OCI-LY1 (cell line): ENCODE results near the gene DYNLRB1.

ENCODE experiments used
- H2AFZ ChIP-seq: fragments of 200-600 bp; sonication (generic), shearing (Covaris generic); 2 replicates; pipeline ENCODE4 v1.6.0; 2014; ENCODE audit warnings: antibody characterized with exemption, mild to moderate bottlenecking, low read length
- H3F3A ChIP-seq: fragments of 200-600 bp; sonication (generic), shearing (Covaris generic); 2 replicates; pipeline ENCODE4 v1.6.0; 2014; ENCODE audit warnings: mild to moderate bottlenecking, antibody characterized with exemption, low read length, moderate library complexity; ENCODE audit not compliant: insufficient read depth
- H3K27ac ChIP-seq: fragments of 200-600 bp; sonication (generic); 2 replicates; pipeline ENCODE4 v1.5.1; 2014; ENCODE audit warnings: low read length, mixed run types, mild to moderate bottlenecking, low read depth; ENCODE audit not compliant: poor library complexity, severe bottlenecking
- H3K27me3 ChIP-seq: fragments of 200-600 bp; sonication (generic); 2 replicates; pipeline ENCODE4 v1.6.0; 2014; ENCODE audit warnings: antibody characterized with exemption, mild to moderate bottlenecking, low read length, moderate library complexity; ENCODE audit not compliant: insufficient read depth
- H3K36me3 ChIP-seq: fragments of 200-600 bp; sonication (generic); 2 replicates; pipeline ENCODE4 v1.6.1; 2014; ENCODE audit warnings: mild to moderate bottlenecking, antibody characterized with exemption, low read length, moderate library complexity, mixed read lengths; ENCODE audit not compliant: insufficient read depth
- H3K4me1 ChIP-seq: fragments of 200-600 bp; sonication (generic); 2 replicates; pipeline ENCODE4 v1.5.1; 2014; ENCODE audit warnings: mild to moderate bottlenecking, low read length, moderate library complexity; ENCODE audit not compliant: insufficient read depth, severe bottlenecking
- H3K4me2 ChIP-seq: fragments of 200-600 bp; sonication (generic), shearing (Covaris generic); 2 replicates; pipeline ENCODE4 v1.6.1; 2014; ENCODE audit warnings: low read length
- H3K4me3 ChIP-seq: fragments of 200-600 bp; sonication (generic); 2 replicates; pipeline ENCODE4 v1.5.1; 2014; ENCODE audit warnings: low read length, low read depth, mild to moderate bottlenecking, mixed read lengths; ENCODE audit not compliant: poor library complexity, severe bottlenecking
- H3K79me2 ChIP-seq: fragments of 200-600 bp; shearing (Covaris generic); 2 replicates; pipeline ENCODE4 v1.6.1; 2016; ENCODE audit warnings: mixed run types, low read length, mixed read lengths; ENCODE audit not compliant: insufficient read depth
- H3K9ac ChIP-seq: fragments of 200-600 bp; sonication (generic), shearing (Covaris generic); 2 replicates; pipeline ENCODE4 v1.6.1; 2014; ENCODE audit warnings: mild to moderate bottlenecking, low read length, mixed read lengths
- H3K9me2 ChIP-seq: fragments of 200-600 bp; sonication (generic), shearing (Covaris generic); 2 replicates; pipeline ENCODE4 v1.6.1; 2014; ENCODE audit warnings: low read depth, mild to moderate bottlenecking, low read length, mixed read lengths
- H3K9me3 ChIP-seq: fragments of 200-600 bp; shearing (Covaris generic); 2 replicates; pipeline ENCODE4 v1.6.1; 2014; ENCODE audit warnings: low read length, mixed read lengths
- H4K20me1 ChIP-seq: fragments of 200-600 bp; sonication (generic), shearing (Covaris generic); 2 replicates; pipeline ENCODE4 v1.6.0; 2016; ENCODE audit warnings: mild to moderate bottlenecking, low read length; ENCODE audit not compliant: insufficient read depth
- CTCF ChIP-seq: fragments of 200-600 bp; sonication (generic), shearing (Covaris generic); IDR thresholded peaks from 2 replicates; pipeline ENCODE4 v1.5.1; 2017; ENCODE audit warnings: mild to moderate bottlenecking, antibody characterized with exemption, low read length, moderate library complexity, mixed read lengths
- EZH2 ChIP-seq: fragments of 200-600 bp; sonication (generic), shearing (Covaris generic); IDR thresholded peaks from 2 replicates; pipeline ENCODE4 v1.8.0; 2017; ENCODE audit warnings: borderline replicate concordance, mixed run types, mild to moderate bottlenecking, antibody characterized with exemption, low read length, moderate library complexity, mixed read lengths

DYNLRB1 gene

DNA sequence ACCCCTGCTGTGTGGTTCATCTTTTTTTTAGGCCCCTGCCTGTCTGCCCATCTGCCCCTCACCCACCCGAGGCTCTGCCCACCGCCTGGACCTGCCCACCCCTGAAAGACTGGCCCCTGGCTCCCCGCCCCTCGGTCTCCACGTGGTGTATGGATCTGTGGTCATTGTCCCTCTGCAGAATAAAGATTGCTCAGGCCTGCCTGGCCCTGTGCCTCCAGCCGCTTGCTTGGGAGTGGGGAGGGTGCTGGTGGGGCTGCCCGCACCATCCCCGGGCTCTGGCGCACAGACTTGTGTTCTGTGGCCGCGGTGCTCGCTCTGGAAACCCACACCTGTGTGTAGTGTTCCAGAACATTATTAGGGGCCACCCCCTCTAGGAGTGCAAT lies 43.9 kb downstream of the DYNLRB1 start:
- TF ChIP-seq CTCF (no peak), EZH2 (no peak)
- H3K9me3 ChIP-seq, result no peaks in the 10 kb centered on the region
- no peaks in the 10 kb centered on the region for H4K20me1 ChIP-seq
- no peaks in the 10 kb centered on the region for H3K27me3 ChIP-seq
- H3K9me2 ChIP-seq, result no peaks in the 10 kb centered on the region
- H3K36me3 ChIP-seq, result no peaks in the 10 kb centered on the region
- no peak overlapping the region for H3K27ac ChIP-seq
- H3K4me3 ChIP-seq, result no peak overlapping the region
- no peak overlapping the region for H3K4me2 ChIP-seq
- no peak overlapping the region for H2AFZ ChIP-seq
- no peak overlapping the region for H3K9ac ChIP-seq
- no peaks in the 10 kb centered on the region for H3F3A ChIP-seq
- no peaks in the 10 kb centered on the region for H3K79me2 ChIP-seq
- H3K4me1 ChIP-seq, result peaks cover 5% of the 10 kb centered on the region

- no peaks in the 10 kb centered on the region for H3K27me3 ChIP-seq
Observed at GRCh38 chr20:34560614-34561013, 44.4 kb downstream of the DYNLRB1 start.

DNA sequence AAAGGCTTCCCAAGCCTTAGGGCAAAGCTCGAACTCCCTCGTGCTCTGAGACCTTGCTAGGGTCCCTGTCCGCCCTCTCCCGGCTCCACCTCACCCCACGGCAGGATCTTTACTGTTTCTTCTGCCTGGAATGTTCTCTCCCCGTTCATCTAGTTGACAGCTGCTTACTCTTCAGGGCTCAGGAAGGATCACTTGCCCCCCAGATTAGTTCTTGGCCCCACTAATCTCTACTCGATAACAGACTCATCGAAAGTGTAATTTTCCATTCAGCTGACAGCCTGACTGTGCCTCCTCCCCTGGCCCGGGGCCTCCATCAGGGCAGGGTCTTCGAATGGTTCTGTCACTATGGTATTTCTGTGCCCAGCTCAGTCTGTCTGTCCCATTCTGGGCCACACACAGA lies 45.4 kb downstream of the DYNLRB1 start:
- Histone ChIP-seq H3K4me1 (peaks cover 5% of the 10 kb centered on the region), H3K27ac (no peak overlapping the region), H3K9me3 (no peaks in the 10 kb centered on the region), H3K4me3 (no peak overlapping the region), H3F3A (no peaks in the 10 kb centered on the region), H3K79me2 (no peaks in the 10 kb centered on the region), H3K9me2 (no peaks in the 10 kb centered on the region), H3K4me2 (no peak overlapping the region), H3K36me3 (no peaks in the 10 kb centered on the region), H4K20me1 (no peaks in the 10 kb centered on the region), H3K9ac (no peak overlapping the region), H2AFZ (no peak overlapping the region), H3K27me3 (no peaks in the 10 kb centered on the region)
- TF ChIP-seq EZH2, result no peak
- TF ChIP-seq CTCF, result no peak

More at GRCh38 chr20:34560614-34561013, 44.4 kb downstream of the DYNLRB1 start:
- no peak overlapping the region for H3K4me2 ChIP-seq
- H3K36me3 ChIP-seq, result no peaks in the 10 kb centered on the region
- peaks cover 5% of the 10 kb centered on the region for H3K4me1 ChIP-seq
- no peak overlapping the region for H3K9ac ChIP-seq
- TF ChIP-seq CTCF (no peak), EZH2 (no peak)
- H2AFZ ChIP-seq, result no peak overlapping the region
- no peaks in the 10 kb centered on the region for H4K20me1 ChIP-seq
- no peak overlapping the region for H3K4me3 ChIP-seq
- H3F3A ChIP-seq, result no peaks in the 10 kb centered on the region
- no peaks in the 10 kb centered on the region for H3K79me2 ChIP-seq
- H3K9me2 ChIP-seq, result no peaks in the 10 kb centered on the region
- no peaks in the 10 kb centered on the region for H3K9me3 ChIP-seq
- no peak overlapping the region for H3K27ac ChIP-seq
